Measurements from ENCODE around the gene LDB1.

The LDB1 gene

DNA sequence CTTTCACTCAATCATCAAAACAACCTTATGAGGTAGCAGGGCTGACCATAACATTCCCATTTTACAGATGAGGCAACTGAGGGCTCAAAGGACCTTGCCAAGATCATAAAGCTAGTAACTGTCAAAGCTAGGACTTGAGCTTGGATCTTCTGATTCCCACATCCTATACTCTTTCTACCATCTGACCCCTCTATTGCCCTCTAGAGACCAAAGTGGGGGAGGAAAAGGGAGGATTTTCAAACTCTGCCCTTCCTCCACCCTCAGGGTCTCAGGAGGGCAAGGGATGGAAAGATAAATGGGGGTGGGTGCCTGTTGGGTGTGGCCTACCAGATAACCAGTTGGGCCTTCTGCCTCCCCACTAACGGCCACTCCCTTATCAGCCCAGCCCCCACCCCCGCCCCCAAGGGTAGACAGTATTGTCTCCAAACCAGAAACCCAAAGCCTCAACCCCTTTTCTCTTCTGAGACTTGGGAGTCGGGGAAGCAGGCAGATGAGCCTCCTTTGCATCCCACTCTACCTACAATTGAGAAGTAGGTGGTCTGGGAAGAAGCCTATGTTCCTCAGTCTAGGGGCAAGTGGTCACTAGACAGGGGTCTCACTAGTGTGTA lies 7.9 kb downstream of the LDB1 start:
- no peak for DNase-seq

- no peak for DNase-seq
Observed at GRCh38 chr10:102111276-102111675, 8.9 kb downstream of the LDB1 start.

DNA sequence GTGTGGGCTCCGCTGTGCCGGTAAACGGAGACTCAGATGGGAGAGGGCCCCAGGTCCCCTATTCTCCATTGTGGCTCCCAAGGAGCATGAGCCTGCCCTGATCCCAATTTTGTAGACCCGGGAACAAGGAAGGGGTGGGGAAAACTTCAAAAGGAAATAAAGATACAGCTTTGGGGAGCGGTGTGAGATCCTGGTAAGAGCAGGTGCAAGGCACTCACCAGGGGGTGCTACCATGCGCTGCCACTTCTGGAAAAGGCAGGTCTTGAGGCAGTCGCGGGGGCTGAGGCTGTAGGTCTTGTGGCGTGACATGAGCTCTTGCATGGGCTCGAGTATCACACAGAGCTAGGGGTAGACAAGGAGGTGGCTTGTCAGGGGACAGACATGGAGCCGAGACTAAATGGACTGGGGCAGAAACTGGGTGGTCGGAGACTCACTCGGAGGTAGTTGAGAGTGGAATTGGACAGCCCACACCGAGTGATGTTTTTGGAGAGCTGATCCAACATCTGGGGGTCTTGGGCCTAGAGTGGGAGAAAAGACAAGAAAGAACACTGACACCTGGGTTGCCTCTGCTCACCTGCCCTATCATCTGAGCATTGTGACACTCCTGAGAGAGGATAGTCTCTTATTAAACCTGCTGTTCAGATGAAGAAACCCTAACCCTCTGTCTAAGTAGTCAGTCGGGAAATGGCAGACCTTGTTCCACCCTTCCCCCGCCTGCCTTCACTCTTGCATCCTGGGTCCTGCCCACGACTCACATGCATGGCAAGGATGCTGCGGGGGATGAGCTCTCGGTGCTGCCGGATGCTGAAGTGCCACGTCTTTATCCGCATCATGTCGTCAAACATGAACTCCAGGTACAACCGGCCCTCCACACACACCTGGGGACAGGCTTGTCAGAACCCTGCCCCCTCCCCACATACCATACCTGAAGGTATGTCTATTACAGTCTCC lies 10.7 kb downstream of the LDB1 start:
- no peak for DNase-seq

GRCh38 chr10:102106998-102107397 lies 13.2 kb downstream of the LDB1 start:
- DNase-seq: no peak

DNA sequence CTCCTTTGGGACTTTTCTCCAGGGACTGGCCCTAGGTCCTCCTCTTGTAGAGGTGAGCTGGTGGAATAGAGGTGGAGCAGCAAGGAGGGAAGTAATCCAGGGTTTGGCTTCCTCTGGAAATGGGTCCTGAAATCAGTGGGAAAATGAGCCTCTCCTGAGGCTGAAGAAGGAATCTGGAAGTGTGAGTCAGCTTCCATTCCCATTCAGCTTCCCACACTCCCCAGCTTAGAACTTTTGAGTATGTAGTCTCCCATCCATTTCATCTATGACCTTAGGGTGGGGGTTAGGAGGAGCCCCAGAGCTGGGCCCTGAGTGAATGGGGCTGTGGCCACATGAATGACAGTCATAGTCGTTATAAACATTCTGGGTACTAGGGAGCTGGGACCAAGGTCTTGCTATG lies 17.7 kb downstream of the LDB1 start:
- no peak for DNase-seq

- DNase-seq: no peak
Observed at GRCh38 chr10:102101152-102101551, 19.0 kb downstream of the LDB1 start.

- DNase-seq: no peak
Observed at GRCh38 chr10:102096449-102096848, 23.7 kb downstream of the LDB1 start.

- no peak for DNase-seq
Observed at GRCh38 chr10:102090772-102091171, 29.4 kb downstream of the LDB1 start.

GRCh38 chr10:102086196-102086595 lies 34.0 kb downstream of the LDB1 start:
- no peak for DNase-seq

DNA sequence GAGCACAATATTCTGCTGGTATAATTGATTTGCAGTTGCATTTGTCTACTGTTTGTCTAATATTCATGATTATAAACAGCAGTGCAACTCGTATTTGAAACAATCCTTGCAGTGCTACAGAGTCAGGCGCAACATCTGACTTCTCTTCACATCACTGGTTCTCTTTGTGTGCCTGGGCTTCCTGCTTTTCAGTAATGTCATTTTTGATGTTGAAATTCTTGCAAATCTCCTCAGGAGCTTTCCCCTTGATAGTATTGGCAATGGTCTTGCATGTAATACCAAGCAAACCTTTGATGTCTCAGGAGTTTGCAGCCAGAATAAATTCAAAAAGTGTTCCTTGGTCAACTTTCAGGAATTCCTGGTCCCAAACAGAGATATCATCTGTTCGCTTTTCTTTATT lies 34.8 kb downstream of the LDB1 start:
- no peak for DNase-seq

DNA sequence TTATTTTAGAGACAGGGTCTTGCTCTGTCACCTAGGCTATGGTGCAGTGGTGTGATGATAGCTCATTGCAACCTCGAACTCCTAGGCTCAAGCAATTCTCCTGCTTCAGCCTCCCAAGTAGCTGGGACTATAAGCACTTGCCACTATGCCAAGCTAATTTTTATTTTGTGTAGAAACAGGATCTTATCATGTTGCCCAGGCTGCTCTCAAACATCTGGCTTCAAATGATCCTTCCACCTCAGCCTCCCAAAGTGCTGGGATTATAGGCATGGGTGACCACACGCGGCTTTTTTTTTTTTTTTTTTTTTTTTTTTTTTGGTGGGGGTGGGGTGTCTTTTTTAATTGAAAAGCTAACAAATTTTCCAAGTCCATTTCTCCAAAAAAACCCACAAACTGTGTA lies 36.6 kb downstream of the LDB1 start:
- no peak for DNase-seq

DNA sequence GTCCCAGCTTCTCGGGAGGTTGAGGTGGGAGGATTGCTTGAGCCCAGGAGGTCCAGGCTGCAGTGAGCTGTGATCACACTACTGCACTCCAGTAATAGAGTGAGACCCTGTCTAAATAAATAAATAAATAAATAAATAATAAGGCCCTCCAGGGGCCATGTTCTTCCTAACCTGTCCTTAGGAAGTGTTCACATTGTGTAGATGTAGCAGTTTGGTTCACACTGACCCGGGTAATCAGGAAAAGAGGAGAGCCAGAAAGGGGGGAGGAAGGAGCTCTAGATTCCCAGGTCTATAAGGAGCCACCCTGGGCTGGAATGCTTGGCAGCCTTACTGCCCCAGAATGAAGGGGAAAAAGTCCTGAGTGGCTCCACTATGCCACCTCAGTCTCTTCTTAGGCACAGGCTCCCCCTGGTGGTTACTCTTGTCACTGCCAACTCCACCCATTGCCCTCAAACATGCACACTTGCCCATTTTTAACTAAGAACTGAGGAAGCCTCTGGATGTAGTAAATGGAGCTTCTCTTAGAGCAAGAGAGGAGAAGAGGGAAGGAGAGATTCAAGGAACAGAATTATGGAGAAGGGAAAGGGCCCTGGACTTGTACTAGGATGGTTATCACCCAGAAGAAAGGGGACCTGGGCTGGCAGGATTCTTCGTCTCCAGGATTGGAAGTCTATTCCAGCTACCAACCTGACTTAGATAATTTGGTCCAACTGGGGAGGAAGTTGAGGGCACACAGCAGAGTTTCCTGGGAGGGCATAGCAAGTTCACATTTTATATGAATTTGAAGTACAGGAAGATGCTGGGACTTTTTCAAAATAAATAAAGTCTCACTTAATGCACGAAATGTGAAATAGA lies 47.3 kb downstream of the LDB1 start:
- DNase-seq: no peak

DNA sequence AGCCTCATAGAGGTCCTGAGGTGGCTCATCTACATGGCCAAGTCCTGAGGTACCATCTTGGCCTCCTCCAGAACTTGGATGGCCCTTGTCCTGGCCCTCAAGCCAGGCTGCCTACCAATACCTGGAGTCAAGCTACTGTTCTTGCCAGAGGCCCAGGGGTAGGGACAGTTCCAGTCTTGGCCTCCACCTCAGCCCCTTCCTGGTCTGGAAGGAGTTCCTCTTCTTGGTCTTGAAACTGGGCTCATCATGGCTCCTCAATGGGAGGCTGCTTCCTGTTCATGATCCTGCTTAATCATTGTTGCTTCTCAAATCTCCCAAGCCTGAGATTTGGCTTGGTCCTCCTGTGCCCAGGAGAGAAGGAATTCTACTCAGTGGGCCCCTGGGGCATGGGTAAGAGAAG lies 51.1 kb downstream of the LDB1 start:
- DNase-seq: no peak

DNA sequence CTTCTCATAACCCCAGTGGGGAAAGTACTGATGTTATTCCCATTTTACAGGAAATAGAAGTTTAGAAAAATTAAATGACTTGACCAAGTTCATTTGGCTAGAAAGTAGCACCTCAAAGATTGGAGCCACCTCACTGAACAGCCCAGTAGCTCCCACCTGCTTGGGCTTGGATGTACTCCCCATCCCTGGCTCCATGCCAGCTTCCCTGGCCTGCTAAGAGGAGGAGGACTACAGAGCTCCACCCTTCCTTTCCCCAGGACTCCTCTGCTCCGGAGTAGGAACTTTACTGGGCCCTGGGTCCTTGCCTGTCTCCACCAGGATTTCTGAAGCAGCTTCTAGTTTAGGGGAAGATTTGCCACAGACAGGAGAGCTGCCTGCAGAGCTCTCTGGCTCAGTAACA lies 52.0 kb downstream of the LDB1 start:
- DNase-seq: no peak

DNA sequence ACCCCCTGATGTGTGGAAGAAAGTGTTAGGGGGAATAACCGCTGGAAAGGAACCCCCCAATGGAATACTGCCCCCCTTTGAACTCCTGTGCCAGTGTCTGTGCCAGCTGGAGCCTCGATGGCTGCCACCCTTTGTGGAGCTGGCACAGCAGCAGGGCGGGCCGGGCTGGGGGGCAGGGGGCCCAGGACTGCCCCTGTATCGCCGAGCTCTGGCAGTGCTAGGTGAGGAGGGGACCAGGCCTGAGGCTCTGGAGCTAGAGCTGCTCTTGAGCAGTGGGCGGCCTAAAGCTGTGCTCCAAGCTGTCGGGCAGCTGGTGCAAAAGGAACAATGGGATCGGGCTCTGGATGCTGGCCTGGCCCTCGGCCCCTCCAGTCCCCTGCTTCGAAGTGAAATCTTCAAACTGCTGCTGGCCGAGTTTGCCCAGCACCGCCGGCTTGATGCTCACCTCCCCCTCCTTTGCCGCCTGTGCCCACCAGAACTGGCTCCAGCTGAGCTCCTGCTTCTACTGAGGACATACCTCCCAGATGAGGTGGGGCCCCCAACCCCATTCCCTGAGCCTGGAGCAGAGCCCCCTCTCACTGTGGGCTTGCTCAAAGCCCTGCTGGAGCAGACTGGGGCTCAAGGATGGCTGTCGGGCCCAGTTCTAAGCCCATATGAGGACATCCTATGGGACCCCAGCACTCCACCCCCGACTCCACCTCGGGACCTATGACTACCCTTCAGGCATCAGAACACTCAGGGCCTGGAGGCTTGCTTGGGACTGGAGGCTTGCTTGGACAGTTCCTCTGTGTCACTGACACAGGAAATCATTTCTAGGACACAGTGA lies 52.9 kb downstream of the LDB1 start:
- no peak for DNase-seq

- no peak for DNase-seq
Observed at GRCh38 chr10:102066399-102067088, 53.6 kb downstream of the LDB1 start.

GRCh38 chr10:102065561-102066398 lies 54.4 kb downstream of the LDB1 start:
- DNase-seq: no peak

- DNase-seq: peak; percentile 34
Observed at GRCh38 chr10:102064868-102065560, 55.2 kb downstream of the LDB1 start, which contains the start of gene HPS6. Gene HPS6, plus strand, starts transcription at chr10:102065349. Its CDS starts 126 bp downstream, at chr10:102065475.

GRCh38 chr10:102064503-102064867 lies 55.7 kb downstream of the LDB1 start:
- DNase-seq: no peak

DNA sequence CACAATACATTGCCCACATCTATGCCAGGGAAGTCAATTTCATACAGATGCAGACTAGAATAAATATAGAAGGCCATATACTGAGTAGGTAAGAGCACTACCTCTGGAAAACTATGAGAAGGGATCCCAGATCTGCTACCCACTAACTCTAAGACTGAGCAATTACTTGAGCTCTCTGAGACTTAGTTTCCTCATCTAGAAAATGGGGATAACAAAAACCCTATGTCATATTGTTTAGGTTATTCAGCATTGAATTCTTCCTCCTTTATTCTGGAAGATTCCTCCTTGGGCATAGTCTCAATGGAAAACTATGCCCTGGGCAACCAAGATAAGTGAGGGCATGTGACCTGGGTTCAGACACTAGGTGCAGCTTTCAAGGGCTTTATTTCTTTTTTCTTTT lies 60.2 kb downstream of the LDB1 start:
- no peak for DNase-seq

All from SIG-M5 (cell line).